HepG2 (cell line): ENCODE data around the gene STAT4. TPM values are rescaled to one million over a fixed set of nuclear protein-coding genes. Genes with fewer than 3 reads are reported as not detected.

Experiments
- ATAC-seq: fragments of 200-7000 bp; cut with Tn5 transposase; 3 replicates; pipeline ENCODE4 v1.9.1; 2020; ENCODE audit warnings: mild to moderate bottlenecking, moderate library complexity
- BruUV-seq: library from RNA; stranded (reverse); fragments of 400-500 nt; replicated peaks from 2 replicates; lab custom pipeline; 2021; lab: Mats Ljungman, UMichigan
- CTCF ChIA-PET: fragments of 300-600 bp; formaldehyde crosslinking; extraction: SDS; loops from one replicate; lab custom pipeline; 2021; ENCODE audit warnings: low total read pairs, inconsistent platforms, low intra/inter-chr PET ratio; lab: Yijun Ruan, JAX
- POLR2A ChIA-PET: fragments of 350-600 bp; sonication (Branson Sonifier 250); formaldehyde crosslinking; loops from one replicate; lab custom pipeline; 2020; ENCODE audit warnings: antibody characterized with exemption, inconsistent platforms; lab: Yijun Ruan, JAX
- DNase-seq: peaks from one replicate; pipeline ENCODE4 v3.0.0-alpha.2; 2015; ENCODE audit warnings: low spot score
- FAIRE-seq: peaks from 3 replicates; lab custom pipeline; 2011; peaks lifted over from hg19 to GRCh38; lab: Jason Lieb, UNC
- H2AFZ ChIP-seq: one replicate; pipeline ENCODE4 v1.6.1; 2011; ENCODE audit warnings: low read length, inconsistent platforms
- H3K27ac ChIP-seq: fragments of 300-600 bp; 3 replicates; pipeline ENCODE4 v1.8.0; 2011; ENCODE audit warnings: mixed run types, mild to moderate bottlenecking, mixed read lengths, low read length, inconsistent platforms; ENCODE audit not compliant: insufficient read depth; ENCODE audit errors: extremely low read length
- H3K27me3 ChIP-seq, 2 experiments: fragments of 200-600 bp in 1 of 2; 2 replicates in 1 of 2; 3 replicates in 1 of 2; pipeline versions ENCODE4 v1.6.0 to v1.8.0; 2011; ENCODE audit warnings: low read length in 2 of 2, mild to moderate bottlenecking in 2 of 2, moderate library complexity in 2 of 2, inconsistent platforms in 1 of 2; ENCODE audit not compliant: insufficient read depth in 2 of 2, control insufficient read depth in 1 of 2
- H3K36me3 ChIP-seq, 2 experiments: fragments of 200-600 bp in 1 of 2; replicated peaks in 1 of 2; 2 replicates in 1 of 2; 3 replicates in 1 of 2; pipeline versions ENCODE4 v1.5.1 to v1.8.0; 2011; ENCODE audit warnings: low read length in 2 of 2, inconsistent platforms in 1 of 2; ENCODE audit not compliant: insufficient read depth in 2 of 2, control insufficient read depth in 1 of 2
- H3K4me1 ChIP-seq: 2 replicates; pipeline ENCODE4 v1.5.1; 2012; ENCODE audit warnings: low read length, inconsistent platforms; ENCODE audit not compliant: insufficient read depth
- H3K4me2 ChIP-seq: 2 replicates; pipeline ENCODE4 v1.6.0; 2011; ENCODE audit warnings: low read depth, low read length, inconsistent platforms
- H3K4me3 ChIP-seq, 3 experiments: fragments of 200-600 bp in 1 of 3; sonication (generic), shearing (Covaris generic) in 1 of 3; replicated peaks in 1 of 3; 2 replicates each; pipeline ENCODE4 v1.5.1; 2011 to 2016; ENCODE audit warnings: low read length in 3 of 3, inconsistent platforms in 2 of 3, low read depth in 2 of 3, mild to moderate bottlenecking in 2 of 3, control low read depth in 1 of 3, mixed read lengths in 1 of 3; ENCODE audit not compliant: insufficient read depth in 1 of 3
- H3K79me2 ChIP-seq: one replicate; pipeline ENCODE4 v1.6.1; 2011; ENCODE audit warnings: low read length, inconsistent platforms; ENCODE audit not compliant: insufficient read depth
- H3K9ac ChIP-seq: 2 replicates; pipeline ENCODE4 v1.6.0; 2011; ENCODE audit warnings: mild to moderate bottlenecking, low read depth, low read length, inconsistent platforms; ENCODE audit not compliant: insufficient read depth
- H3K9me3 ChIP-seq: 2 replicates; pipeline ENCODE4 v1.5.1; 2012; ENCODE audit warnings: mild to moderate bottlenecking, low read length
- H4K20me1 ChIP-seq: 2 replicates; pipeline ENCODE4 v1.6.0; 2011; ENCODE audit warnings: inconsistent platforms, mild to moderate bottlenecking, low read length, moderate library complexity; ENCODE audit not compliant: insufficient read depth
- RNF2 ChIP-seq: fragments of 450-650 bp; conservative IDR thresholded peaks from 2 replicates; pipeline ENCODE4 v1.6.1; 2016; ENCODE audit warnings: low read depth
- WGBS: methylation state at CpG from one replicate; pipeline ENCODE4 v1.1.6; 2017; ENCODE audit warnings: low lambda C conversion rate; 5-methylcytosine and 5-hydroxymethylcytosine counted together
- in situ Hi-C: cut with HindIII; loops from 2 replicates; pipeline ENCODE4 v1.10.0; 2017; ENCODE audit warnings: low pct_unique_long_range_greater_than_20kb; ENCODE audit not compliant: extremely low pct_ligation_motif_present
- intact Hi-C: fragments of 100-400 bp; cut with micrococcal nuclease; formaldehyde crosslinking; loops from one replicate; pipeline ENCODE4 v1.10.0; 2022; ENCODE audit not compliant: unreplicated experiment
- polyA plus RNA-seq, 8 experiments: library from polyadenylated mRNA; depleted of rRNA in 3 of 8; stranded (reverse) in 7 of 8; unstranded in 1 of 8; fragments of >200 nt; fragmentation: Illumina TruSeq in 4 of 8; extraction: Trizol in 4 of 8; gene quantifications; 2 replicates each; pipeline versions ENCODE4 v1.2.1 to v1.2.3, GENCODE V29; 2011 to 2016; ENCODE audit warnings: low read depth in 4 of 8, missing spikeins in 1 of 8, mixed read lengths in 1 of 8; ENCODE audit not compliant: insufficient read depth in 1 of 8
- total RNA-seq, 5 experiments: library from RNA; depleted of rRNA; stranded (reverse); fragments of >200 nt; fragmentation: Illumina TruSeq; extraction: Trizol; gene quantifications; 2 replicates each; pipeline ENCODE4 v1.2.3, GENCODE V29; 2016; ENCODE audit warnings: low read depth in 1 of 5
- TF ChIP-seq, protein P1 (sequence below): sonication (generic); formaldehyde crosslinking; IDR thresholded peaks from 2 replicates; pipeline ENCODE4 v1.4.0; 2020; ENCODE audit warnings: mild to moderate bottlenecking, missing genetic modification reagents
- TF ChIP-seq, protein P2 (sequence below): sonication (generic); formaldehyde crosslinking; IDR thresholded peaks from 2 replicates; pipeline ENCODE4 v1.4.0; 2020; ENCODE audit warnings: mild to moderate bottlenecking, missing genetic modification reagents

STAT4 gene
- total and polyA plus RNA-seq, 2 of the 13 experiments (the other 11 are each of a cell fraction or from before 2014, with no cell fraction given) = 0.37 TPM; not detected in 1

DNA sequence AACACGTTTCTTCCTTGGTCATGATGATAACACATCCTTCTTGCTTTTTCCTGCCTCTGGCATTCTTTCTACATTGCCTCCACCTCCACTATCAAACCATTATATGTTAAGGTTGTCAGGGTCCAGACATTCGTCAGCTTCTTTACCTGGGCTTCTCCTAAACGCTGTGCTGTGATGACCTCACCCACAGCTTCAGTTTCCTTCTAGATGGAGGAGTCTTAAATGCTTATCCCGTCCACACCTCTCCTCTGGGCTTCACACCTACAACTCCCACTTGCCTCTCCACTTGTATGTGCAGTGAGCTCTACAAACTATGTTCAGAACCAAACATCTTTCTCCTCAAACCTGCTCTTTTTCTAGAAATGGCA lies 136.2 kb downstream of the STAT4 start:
- Histone ChIP-seq H3K27ac (peak overlapping the region; percentile 81), H3K9me3 (no peaks in the 10 kb centered on the region), H3K4me3 (peak overlapping the region; percentile 38 to 92 (median 89)), H3K79me2 (peaks cover 17% of the 10 kb centered on the region), H4K20me1 (no peaks in the 10 kb centered on the region), H3K4me1 (peaks cover 45% of the 10 kb centered on the region), H3K27me3 (peaks cover 0 to 7% of the 10 kb centered on the region in 2 experiments; a peak in 1 of 5 replicates), H3K9ac (peak overlapping the region; percentile 80), H3K4me2 (peak overlapping the region; percentile 84), H2AFZ (peak overlapping the region; percentile 91), H3K36me3 (peaks cover 3 to 13% of the 10 kb centered on the region in 2 experiments; a peak in 2 of 5 replicates)
- ATAC-seq = no peak
- no peak for DNase-seq
- in situ Hi-C loops = no loop called here
- TSS peak; percentile 92 for BruUV-seq
- intact Hi-C loops = loop anchor here (10.0 kb wide), 2 partner anchors 200 to 680 kb away; no protein-coding TSS in a partner anchor
- TF ChIP-seq, protein P1, sequence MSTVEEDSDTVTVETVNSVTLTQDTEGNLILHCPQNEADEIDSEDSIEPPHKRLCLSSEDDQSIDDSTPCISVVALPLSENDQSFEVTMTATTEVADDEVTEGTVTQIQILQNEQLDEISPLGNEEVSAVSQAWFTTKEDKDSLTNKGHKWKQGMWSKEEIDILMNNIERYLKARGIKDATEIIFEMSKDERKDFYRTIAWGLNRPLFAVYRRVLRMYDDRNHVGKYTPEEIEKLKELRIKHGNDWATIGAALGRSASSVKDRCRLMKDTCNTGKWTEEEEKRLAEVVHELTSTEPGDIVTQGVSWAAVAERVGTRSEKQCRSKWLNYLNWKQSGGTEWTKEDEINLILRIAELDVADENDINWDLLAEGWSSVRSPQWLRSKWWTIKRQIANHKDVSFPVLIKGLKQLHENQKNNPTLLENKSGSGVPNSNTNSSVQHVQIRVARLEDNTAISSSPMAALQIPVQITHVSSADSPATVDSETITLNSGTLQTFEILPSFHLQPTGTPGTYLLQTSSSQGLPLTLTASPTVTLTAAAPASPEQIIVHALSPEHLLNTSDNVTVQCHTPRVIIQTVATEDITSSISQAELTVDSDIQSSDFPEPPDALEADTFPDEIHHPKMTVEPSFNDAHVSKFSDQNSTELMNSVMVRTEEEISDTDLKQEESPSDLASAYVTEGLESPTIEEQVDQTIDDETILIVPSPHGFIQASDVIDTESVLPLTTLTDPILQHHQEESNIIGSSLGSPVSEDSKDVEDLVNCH = peak; percentile 18; the same call in 1 of the 2 replicates
- TF ChIP-seq, protein P2, sequence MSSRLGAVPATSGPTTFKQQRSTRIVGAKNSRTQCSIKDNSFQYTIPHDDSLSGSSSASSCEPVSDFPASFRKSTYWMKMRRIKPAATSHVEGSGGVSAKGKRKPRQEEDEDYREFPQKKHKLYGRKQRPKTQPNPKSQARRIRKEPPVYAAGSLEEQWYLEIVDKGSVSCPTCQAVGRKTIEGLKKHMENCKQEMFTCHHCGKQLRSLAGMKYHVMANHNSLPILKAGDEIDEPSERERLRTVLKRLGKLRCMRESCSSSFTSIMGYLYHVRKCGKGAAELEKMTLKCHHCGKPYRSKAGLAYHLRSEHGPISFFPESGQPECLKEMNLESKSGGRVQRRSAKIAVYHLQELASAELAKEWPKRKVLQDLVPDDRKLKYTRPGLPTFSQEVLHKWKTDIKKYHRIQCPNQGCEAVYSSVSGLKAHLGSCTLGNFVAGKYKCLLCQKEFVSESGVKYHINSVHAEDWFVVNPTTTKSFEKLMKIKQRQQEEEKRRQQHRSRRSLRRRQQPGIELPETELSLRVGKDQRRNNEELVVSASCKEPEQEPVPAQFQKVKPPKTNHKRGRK (CRISPR knock-in tag) = no peak
- peak; percentile 14; the same call in 1 of the 2 replicates for TF ChIP-seq RNF2
- CTCF ChIA-PET = no interaction called here
- no peak for FAIRE-seq
- POLR2A ChIA-PET = interaction anchor here (0.8 to 1.6 kb wide), 7 partner anchors 8 to 206 kb away, joined by 3 to 6 read pairs (median 3); no protein-coding TSS in a partner anchor
- 24% methylated on average over 4 of the region's 4 CpGs for WGBS
